Stimulated activated CD4-positive, alpha-beta T cell treated with anti-CD3 and anti-CD28 coated beads, Interleukin-15, amount 100 ng/mL, for 24 hours (primary cell): Measurements from ENCODE around the gene PGS1.

Source experiments
- DNase-seq: peaks from one replicate; pipeline ENCODE4 v3.0.0-alpha.2; 2020

PGS1 gene

GRCh38 chr17:78409191-78409928 lies 30.9 kb downstream of the PGS1 start:
- DNase-seq = no peak

GRCh38 chr17:78411241-78411857 lies 32.9 kb downstream of the PGS1 start:
- no peak for DNase-seq

GRCh38 chr17:78412403-78412802 lies 34.0 kb downstream of the PGS1 start:
- DNase-seq = peak; percentile 53

GRCh38 chr17:78414178-78415162 lies 36.0 kb downstream of the PGS1 start:
- peak; percentile 51 for DNase-seq

DNA sequence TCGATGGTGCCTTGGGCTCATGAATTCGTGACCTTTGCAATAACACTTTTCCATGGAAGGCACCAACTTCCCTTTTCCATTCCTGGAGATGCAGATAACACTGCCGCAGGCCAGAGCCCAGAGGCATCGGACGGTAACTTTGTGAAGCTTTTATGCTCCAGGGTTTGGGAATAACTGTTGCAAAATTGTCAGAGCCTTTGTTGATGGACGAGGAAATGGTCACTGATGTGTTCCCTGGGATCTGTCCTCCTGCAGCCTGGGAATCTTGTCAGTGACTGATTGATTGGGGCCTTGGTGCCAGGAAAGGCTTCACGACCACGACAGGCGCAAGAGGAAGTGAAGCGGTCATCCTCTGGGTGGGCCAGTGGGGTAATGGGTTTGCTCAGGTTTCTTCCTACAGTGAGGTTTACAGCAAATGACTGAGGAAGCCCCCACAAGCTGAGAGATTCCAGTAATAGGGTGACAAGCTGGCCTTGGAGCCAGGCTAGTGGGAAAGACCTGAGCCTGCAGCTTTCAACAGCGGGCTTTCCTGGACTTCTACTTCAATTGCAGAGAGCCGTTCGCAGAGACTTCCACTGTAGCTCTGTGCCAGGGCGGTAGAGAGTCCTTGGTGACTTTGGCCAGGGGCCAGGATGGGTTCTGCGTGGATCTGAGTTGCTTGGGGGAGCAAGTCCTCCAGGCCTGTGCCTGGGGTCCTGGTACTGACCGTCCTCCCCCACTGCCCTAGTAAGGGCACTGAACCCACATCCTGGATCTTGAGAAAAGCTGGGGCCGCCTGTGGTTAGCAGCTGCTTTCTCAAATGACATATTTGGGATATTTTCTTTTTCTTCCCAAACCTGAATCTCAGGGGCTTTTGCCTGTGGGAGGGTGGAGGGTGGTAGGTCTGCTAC lies 37.6 kb downstream of the PGS1 start:
- DNase-seq = no peak

- no peak for DNase-seq
Observed at GRCh38 chr17:78416791-78417530, 38.5 kb downstream of the PGS1 start.

- no peak for DNase-seq
Observed at GRCh38 chr17:78417531-78417909, 39.1 kb downstream of the PGS1 start.

DNA sequence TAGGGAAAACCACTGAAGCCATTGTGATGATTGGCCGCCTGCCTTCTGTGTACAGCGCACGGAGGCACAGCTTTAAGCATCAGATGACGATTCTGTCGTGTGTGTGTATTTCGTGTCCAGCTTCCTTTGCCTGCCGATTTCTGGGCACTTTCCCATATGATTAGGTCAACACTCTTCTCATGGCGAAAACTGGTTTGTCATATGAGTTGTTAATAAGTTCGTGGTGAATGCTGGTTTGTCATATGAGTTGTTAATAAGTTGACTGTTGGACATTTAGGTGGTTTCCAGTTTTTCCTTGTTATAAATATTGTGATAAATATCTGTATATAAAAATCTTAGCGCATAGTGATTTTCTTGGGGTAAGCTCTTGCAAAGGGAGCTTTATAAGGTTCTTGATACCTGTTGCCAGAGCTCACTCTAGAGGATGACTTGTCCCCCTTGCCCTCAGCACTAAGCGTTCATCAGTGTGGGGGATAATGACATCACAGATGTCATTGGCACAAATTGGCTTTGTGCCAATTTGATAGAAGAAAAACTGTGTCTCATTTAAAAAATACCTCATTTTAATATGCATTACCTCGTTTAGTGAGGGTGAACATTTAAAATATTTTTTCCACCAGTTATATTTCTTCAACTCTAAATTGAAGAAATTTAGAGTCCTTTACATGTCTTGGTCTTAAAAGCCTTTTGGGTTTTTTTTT lies 40.0 kb downstream of the PGS1 start:
- DNase-seq = no peak

DNA sequence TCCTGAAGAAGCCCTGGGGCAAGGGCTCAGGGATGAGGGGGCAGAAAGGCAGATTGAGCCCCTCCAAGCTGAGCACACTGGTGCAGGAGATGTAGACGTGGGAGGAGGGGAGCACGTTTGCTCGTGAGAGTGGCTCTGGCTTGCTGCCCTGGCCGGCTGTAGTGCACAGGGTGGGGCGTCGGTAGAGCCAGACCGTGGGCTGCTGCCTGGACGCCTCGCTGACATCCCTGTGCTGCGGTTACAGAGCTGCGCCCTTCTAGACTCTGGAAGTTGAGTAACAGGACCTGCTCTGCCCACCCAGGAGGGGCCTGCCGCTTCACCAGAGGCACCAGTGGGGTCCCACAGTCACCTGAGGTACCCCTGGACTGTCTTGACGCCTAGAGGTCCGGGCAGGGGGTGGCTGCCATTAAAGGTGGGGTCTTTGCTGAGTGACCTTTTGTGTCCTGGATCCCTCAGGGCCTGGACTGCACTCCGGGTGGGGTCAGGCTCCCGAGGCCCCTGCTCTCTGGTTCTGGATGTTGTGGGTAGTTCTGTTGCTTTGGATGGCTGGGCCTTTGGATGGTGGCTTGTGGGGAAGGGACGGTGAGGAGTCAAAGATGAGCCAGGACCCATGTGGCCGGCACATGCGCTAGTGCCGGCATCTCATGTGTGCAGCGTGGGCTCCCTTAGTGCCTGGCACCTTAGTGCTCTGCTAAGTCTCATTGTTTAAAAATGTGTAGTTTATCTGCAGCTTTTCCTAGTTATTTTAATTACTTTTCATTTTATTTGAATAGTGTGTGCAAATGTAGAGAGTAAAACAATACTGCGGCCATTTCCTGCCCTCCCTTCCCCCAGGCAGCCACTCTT lies 41.7 kb downstream of the PGS1 start:
- no peak for DNase-seq

DNA sequence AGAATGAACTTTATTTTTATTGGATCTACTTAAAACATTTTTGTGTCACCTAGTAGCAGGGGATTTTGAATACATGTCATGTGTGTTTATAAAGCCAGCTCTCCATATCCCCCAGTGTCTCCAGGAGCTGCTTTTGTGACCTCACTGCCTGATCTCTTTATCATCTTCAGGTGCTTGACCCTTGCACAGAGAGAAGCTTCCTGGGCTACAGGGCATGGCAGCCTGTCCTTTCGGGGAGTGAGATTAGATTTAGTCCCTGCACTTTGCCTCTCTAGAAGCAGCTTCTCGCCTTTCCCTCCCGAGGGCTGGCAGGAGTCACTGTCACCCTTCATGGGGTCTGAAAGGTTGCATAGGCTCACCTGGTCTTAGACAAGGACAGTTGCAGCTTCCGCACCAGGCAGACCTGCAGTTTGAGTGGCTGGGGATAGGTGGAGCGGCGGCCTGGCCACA lies 42.7 kb downstream of the PGS1 start:
- DNase-seq = no peak

DNA sequence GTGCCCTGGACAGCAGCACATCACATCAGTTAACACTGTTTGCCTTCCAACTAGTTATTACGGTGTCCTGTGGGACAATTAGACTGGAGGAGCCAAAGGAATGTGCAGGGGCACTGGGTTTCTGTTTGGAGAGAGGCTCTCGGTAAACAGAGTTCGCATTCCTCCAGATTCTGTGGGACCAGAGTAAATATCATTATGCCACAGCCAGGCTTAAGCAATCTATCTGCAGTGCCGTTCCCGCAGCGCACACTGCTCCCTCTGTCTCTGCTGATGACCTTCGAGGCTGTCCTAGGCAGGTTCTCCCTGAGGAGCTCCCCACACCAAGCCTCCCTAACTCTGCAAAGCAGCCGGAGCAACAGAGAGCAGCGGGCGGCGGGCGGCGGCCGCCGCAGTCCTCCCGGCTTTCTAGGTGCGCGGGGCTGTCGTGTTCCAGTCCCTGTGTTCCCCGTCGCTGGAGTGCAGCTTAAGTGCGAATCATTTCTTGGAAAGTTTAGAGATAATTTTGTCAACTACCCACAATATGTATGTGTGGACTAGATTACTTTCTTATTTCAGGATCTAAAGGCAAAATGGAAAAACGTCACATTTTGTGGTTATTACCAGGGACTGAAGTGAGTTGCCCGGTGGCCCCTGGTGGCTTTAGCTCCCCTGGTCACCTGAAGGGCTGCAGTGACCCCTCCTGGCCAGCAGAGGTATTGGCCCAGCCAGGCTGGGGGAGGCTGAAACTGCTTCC lies 43.3 kb downstream of the PGS1 start:
- DNase-seq = peak; percentile 80

DNA sequence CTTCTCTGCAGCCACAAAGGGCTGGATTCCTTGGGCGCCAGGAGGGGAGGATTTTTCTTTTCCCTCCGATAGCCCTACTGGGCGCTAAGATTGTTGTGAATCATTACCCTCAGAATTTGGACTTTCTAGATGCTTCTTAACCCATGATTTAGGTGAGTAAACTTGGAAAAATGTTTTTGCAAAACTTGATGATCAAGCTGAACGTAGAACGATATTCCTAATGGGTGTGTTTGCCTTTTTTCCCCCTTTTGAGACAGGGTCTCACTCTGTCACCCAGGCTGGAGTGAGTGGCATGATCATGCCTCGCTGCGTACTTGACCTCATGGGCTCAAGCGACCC lies 43.8 kb downstream of the PGS1 start:
- DNase-seq = no peak

- no peak for DNase-seq
Observed at GRCh38 chr17:78422872-78423588, 44.6 kb downstream of the PGS1 start.

DNA sequence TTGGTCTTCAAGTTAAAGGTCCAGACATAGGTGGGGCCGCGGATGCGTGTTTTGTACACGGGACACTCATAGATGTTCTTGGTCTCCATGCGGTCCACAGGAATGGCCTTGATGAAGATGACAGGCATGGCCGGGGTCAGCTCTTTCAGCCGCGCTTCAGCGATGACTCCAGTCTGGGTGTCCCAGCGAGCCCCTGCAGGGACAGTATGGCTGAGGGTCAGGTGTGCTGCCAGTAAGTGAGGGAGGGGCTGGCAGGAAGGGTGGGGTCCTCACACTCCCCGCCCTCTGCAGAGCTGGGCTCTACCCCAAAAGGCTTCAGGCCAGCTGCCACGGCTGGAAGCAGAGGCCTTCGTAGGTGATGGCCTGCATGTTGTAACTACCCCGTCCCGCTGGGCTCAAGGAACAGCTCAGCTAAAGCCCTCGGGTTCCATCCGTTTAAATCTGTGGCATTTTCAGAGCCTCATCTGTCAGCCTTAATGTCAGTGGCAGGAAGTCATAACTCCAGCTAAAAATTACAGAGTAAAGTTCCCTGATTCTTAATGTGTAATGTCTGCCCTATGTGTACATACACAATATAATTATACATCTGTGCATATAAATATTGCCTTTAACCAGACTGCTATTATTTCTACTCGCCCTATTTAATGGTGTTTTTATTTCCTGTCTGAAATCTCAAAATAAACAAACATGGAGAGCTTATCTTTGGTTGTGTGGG lies 45.7 kb downstream of the PGS1 start:
- no peak for DNase-seq

DNA sequence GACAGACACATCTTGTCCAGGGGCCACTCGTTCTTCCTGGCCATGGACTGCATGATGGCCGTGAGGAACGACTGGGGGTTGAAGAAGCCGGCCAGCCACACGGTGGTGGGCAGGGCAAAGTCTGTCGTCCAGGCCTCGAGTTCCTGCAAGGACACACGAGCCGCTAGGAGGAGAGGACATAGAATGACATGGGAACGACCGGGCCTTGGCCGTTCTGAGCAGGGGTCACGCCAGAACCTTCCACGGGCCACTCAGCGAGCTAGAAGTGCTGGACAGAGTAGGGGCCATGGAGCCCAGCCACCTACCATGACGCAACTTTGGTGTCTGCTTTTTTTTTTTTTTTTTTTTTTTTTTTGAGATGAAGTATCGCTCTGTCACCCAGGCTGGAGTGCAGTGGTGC lies 47.0 kb downstream of the PGS1 start:
- DNase-seq = no peak

DNA sequence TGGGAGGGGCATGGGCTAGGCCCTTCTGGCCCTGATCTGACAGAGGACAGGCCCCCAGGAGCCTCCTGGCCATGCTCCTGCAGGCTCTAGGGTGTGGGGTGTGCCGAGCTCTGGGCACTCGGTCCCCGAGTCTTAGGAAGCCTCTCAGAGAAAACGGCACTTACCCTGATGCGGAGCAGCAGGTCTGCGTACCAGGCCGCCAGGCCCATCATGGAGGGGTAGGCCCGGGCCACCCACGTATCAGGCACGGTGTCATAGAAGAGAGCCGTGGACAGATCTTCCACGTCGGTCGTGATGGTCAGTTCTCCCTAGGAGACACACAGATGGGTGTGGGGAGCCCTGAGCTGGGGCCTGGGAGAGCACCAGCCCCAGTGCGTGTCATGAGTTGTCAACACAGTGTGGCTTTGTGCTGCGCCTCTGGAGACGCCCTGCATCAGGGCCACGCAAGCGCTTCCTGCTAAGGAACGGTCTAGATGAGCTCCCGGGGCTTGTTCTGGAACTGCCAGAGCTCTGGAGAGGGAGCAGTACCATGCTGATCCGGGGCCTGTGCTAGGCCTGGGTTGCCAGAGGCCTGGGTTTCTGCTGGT lies 47.9 kb downstream of the PGS1 start:
- no peak for DNase-seq

GRCh38 chr17:78427140-78427539 lies 48.7 kb downstream of the PGS1 start:
- no peak for DNase-seq
